Astrocyte of the spinal cord (primary cell): Measurements from ENCODE around the gene E2F3.

ENCODE experiments used
- DNase-seq: peaks from one replicate; pipeline ENCODE4 v3.0.0; 2011; ENCODE audit warnings: low read depth, low spot score
- H3K4me3 ChIP-seq: 2 replicates; pipeline ENCODE4 v1.5.1; 2011; ENCODE audit warnings: low read depth, mild to moderate bottlenecking, low read length, moderate library complexity
- in situ Hi-C: cut with HindIII; loops from 2 replicates; pipeline ENCODE4 v1.10.0; 2017; ENCODE audit warnings: low sequenced_read_pairs
- TF ChIP-seq, protein P1 (sequence below): IDR thresholded peaks from 2 replicates; pipeline ENCODE4 v1.5.1; 2012; ENCODE audit warnings: low read depth, mild to moderate bottlenecking, low read length, inconsistent platforms

Gene E2F3

GRCh38 chr6:20414711-20415110 lies 13.0 kb downstream of the E2F3 start:
- DNase-seq = no peak
- no peak overlapping the region for H3K4me3 ChIP-seq
- in situ Hi-C loops = no loop called here
- TF ChIP-seq, protein P1, sequence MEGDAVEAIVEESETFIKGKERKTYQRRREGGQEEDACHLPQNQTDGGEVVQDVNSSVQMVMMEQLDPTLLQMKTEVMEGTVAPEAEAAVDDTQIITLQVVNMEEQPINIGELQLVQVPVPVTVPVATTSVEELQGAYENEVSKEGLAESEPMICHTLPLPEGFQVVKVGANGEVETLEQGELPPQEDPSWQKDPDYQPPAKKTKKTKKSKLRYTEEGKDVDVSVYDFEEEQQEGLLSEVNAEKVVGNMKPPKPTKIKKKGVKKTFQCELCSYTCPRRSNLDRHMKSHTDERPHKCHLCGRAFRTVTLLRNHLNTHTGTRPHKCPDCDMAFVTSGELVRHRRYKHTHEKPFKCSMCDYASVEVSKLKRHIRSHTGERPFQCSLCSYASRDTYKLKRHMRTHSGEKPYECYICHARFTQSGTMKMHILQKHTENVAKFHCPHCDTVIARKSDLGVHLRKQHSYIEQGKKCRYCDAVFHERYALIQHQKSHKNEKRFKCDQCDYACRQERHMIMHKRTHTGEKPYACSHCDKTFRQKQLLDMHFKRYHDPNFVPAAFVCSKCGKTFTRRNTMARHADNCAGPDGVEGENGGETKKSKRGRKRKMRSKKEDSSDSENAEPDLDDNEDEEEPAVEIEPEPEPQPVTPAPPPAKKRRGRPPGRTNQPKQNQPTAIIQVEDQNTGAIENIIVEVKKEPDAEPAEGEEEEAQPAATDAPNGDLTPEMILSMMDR = no peak

- no peak for DNase-seq
- no peak overlapping the region for H3K4me3 ChIP-seq
- TF ChIP-seq, protein P1 = no peak
- in situ Hi-C loops = no loop called here
Observed at GRCh38 chr6:20415304-20415703, 13.6 kb downstream of the E2F3 start.

- in situ Hi-C loops = no loop called here
- DNase-seq = no peak
- TF ChIP-seq, protein P1 = no peak
- H3K4me3 ChIP-seq = no peak overlapping the region
Observed at GRCh38 chr6:20415712-20416454, 14.2 kb downstream of the E2F3 start.

GRCh38 chr6:20416567-20417345 lies 15.1 kb downstream of the E2F3 start:
- DNase-seq = no peak
- in situ Hi-C loops = no loop called here
- no peak overlapping the region for H3K4me3 ChIP-seq
- TF ChIP-seq, protein P1 = no peak

- TF ChIP-seq, protein P1 = no peak
- no peak for DNase-seq
- in situ Hi-C loops = no loop called here
- no peak overlapping the region for H3K4me3 ChIP-seq
Observed at GRCh38 chr6:20417819-20418218, 16.1 kb downstream of the E2F3 start.

DNA sequence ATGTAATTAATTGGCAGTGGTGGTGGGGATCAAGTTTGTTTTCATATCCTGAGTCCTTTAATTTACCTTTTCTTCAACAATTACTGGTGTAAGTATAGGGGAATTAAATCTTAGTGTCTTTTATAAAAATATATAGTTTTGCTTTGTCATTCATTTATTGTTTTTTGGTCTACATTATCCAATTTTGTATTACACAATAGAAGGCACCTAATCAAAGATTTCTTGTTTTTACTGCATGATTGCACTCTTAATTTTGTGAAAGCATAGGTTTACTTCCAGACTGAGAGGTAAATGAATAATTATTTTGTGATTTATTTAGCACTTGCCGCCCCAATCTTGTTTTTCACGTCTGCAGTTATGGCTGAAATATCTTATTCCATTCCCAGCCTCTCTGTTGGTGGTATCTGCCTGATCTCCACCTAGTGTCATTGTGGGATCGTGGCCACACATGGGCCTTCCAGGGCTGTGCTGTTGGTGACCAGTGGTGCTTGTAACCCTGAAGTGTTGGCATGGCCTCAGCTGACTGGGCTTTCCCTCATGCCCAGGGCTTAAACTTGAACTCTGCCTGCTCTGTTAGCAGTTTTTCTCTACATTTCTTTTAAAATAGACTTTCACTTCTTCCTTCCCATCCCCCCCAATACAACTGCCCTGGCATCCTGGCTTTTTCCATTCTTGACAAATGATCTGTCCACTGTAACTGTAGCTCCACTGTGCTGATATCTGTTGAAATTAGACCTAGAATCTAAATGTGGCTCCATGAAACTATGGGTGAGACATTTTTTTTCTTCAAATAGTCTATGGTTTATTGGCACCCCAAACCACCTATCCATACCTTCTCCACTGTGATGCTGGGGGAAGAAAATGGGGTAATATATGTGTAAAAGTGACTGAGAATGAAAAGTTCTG lies 24.8 kb downstream of the E2F3 start:
- TF ChIP-seq, protein P1 = no peak
- in situ Hi-C loops = no loop called here
- DNase-seq = no peak
- no peak overlapping the region for H3K4me3 ChIP-seq
